Endodermal cell (in vitro differentiated cells): Measurements from ENCODE around the gene MMADHC. TPM values are rescaled to one million over a fixed set of nuclear protein-coding genes. Genes with fewer than 3 reads are reported as not detected.

Source experiments
- DNase-seq: peaks from one replicate; pipeline ENCODE4 v3.0.0-alpha.2; 2017
- H3K27ac ChIP-seq: 2 replicates; pipeline ENCODE4 v1.5.1; 2013; ENCODE audit warnings: mild to moderate bottlenecking, low read depth, low read length, moderate library complexity
- H3K27me3 ChIP-seq: 2 replicates; pipeline ENCODE4 v1.6.1; 2013; ENCODE audit warnings: mild to moderate bottlenecking, low read length, moderate library complexity; ENCODE audit not compliant: insufficient read depth, control insufficient read depth, poor library complexity, severe bottlenecking
- H3K36me3 ChIP-seq: 2 replicates; pipeline ENCODE4 v1.7.0; 2013; ENCODE audit warnings: mild to moderate bottlenecking, low read length, moderate library complexity; ENCODE audit not compliant: control insufficient read depth, insufficient read depth
- H3K4me1 ChIP-seq: one replicate; pipeline ENCODE4 v1.7.0; 2013; ENCODE audit warnings: low read length; ENCODE audit not compliant: control insufficient read depth, insufficient read depth
- H3K4me3 ChIP-seq: 2 replicates; pipeline ENCODE4 v1.5.1; 2013; ENCODE audit warnings: mild to moderate bottlenecking, low read length, moderate library complexity
- H3K9ac ChIP-seq: 2 replicates; pipeline ENCODE4 v1.6.1; 2013; ENCODE audit warnings: mild to moderate bottlenecking, low read length, moderate library complexity; ENCODE audit not compliant: poor library complexity, severe bottlenecking; ENCODE audit errors: extremely low read depth
- H3K9me3 ChIP-seq: 2 replicates; pipeline ENCODE4 v1.6.1; 2013; ENCODE audit warnings: mild to moderate bottlenecking, low read length, moderate library complexity; ENCODE audit not compliant: control insufficient read depth
- H3K27ac Mint-ChIP-seq: 2 replicates; pipeline ENCODE4 v1.8.0; 2020; ENCODE audit warnings: mixed read lengths
- H3K27me3 Mint-ChIP-seq: 2 replicates; pipeline ENCODE4 v1.8.0; 2021; ENCODE audit warnings: mild to moderate bottlenecking, mixed read lengths; ENCODE audit not compliant: insufficient read depth
- H3K36me3 Mint-ChIP-seq: 2 replicates; pipeline ENCODE4 v1.8.0; 2020; ENCODE audit warnings: low read depth, mixed read lengths
- H3K4me1 Mint-ChIP-seq: 2 replicates; pipeline ENCODE4 v1.8.0; 2020; ENCODE audit warnings: mixed read lengths
- H3K4me3 Mint-ChIP-seq: 2 replicates; pipeline ENCODE4 v1.8.0; 2020; ENCODE audit warnings: mild to moderate bottlenecking, moderate library complexity, mixed read lengths
- H3K9me3 Mint-ChIP-seq: 2 replicates; pipeline ENCODE4 v1.8.0; 2020; ENCODE audit warnings: mild to moderate bottlenecking, mixed read lengths
- CTCF ChIP-seq: fragments of 200-600 bp; sonication (generic); conservative IDR thresholded peaks from 2 replicates; pipeline ENCODE4 v1.5.0; 2021; ENCODE audit warnings: antibody characterized with exemption, mild to moderate bottlenecking
- WGBS, 2 experiments: methylation state at CpG; one replicate each; pipeline versions ENCODE4 v1.1.5 to v1.1.7; 2013; ENCODE audit warnings: missing lambda C conversion rate in 2 of 2, mixed read lengths in 1 of 2; ENCODE audit not compliant: insufficient coverage in 1 of 2, insufficient read length in 1 of 2; 5-methylcytosine and 5-hydroxymethylcytosine counted together
- total RNA-seq, 2 donors: library from RNA; stranded (reverse); fragmentation: NEBNext Ultra II Directional in 1 of 2; extraction: Animal tissue kit (Norgen Biotek cat#: 25700) in 1 of 2; gene quantifications; 2 replicates in 1 of 2; 3 replicates in 1 of 2; pipeline ENCODE4 v1.2.1, GENCODE V29; 2021

Gene MMADHC
- total RNA-seq, 2 donors from 2014 or later, result 105 to 108 TPM

GRCh38 chr2:149611100-149611820, 23.7 kb upstream of the MMADHC start:
- DNase-seq, result peak; percentile 64
- Mint-ChIP-seq H3K27ac (no peak overlapping the region), H3K4me1 (peaks cover 5% of the 10 kb centered on the region), H3K36me3 (no peaks in the 10 kb centered on the region), H3K27me3 (no peaks in the 10 kb centered on the region), H3K9me3 (peaks cover 2% of the 10 kb centered on the region), H3K4me3 (no peak overlapping the region)
- Histone ChIP-seq H3K4me1 (no peaks in the 10 kb centered on the region), H3K27me3 (no peaks in the 10 kb centered on the region), H3K9me3 (no peaks in the 10 kb centered on the region), H3K36me3 (no peaks in the 10 kb centered on the region), H3K27ac (no peak overlapping the region), H3K4me3 (no peak overlapping the region), H3K9ac (no peak overlapping the region)
- peak; percentile 70 for TF ChIP-seq CTCF
- 89 to 100% methylated on average over 3 to 7 of the region's 7 CpGs for WGBS, 2 experiments

GRCh38 chr2:149606251-149606811, 18.8 kb upstream of the MMADHC start:
- Histone ChIP-seq H3K9me3 (peaks cover 5% of the 10 kb centered on the region), H3K4me1 (no peaks in the 10 kb centered on the region), H3K4me3 (no peak overlapping the region), H3K9ac (no peak overlapping the region), H3K36me3 (no peaks in the 10 kb centered on the region), H3K27ac (no peak overlapping the region), H3K27me3 (no peaks in the 10 kb centered on the region)
- no peak overlapping the region for H3K4me3 Mint-ChIP-seq
- peaks cover 7% of the 10 kb centered on the region for H3K9me3 Mint-ChIP-seq
- TF ChIP-seq CTCF, result no peak
- no peaks in the 10 kb centered on the region for H3K4me1 Mint-ChIP-seq
- H3K27ac Mint-ChIP-seq, result no peak overlapping the region
- H3K36me3 Mint-ChIP-seq, result peaks cover 4% of the 10 kb centered on the region
- no peak for DNase-seq
- H3K27me3 Mint-ChIP-seq, result no peaks in the 10 kb centered on the region

GRCh38 chr2:149603248-149603647, 15.7 kb upstream of the MMADHC start:
- Histone ChIP-seq H3K27ac (no peak overlapping the region), H3K4me3 (no peak overlapping the region), H3K9ac (no peak overlapping the region), H3K36me3 (no peaks in the 10 kb centered on the region), H3K27me3 (no peaks in the 10 kb centered on the region), H3K4me1 (no peaks in the 10 kb centered on the region), H3K9me3 (peaks cover 15% of the 10 kb centered on the region)
- peaks cover 4% of the 10 kb centered on the region for H3K36me3 Mint-ChIP-seq
- WGBS, 2 experiments, result 94 to 100% methylated on average over 1 to 4 of the region's 4 CpGs
- no peaks in the 10 kb centered on the region for H3K4me1 Mint-ChIP-seq
- no peaks in the 10 kb centered on the region for H3K27me3 Mint-ChIP-seq
- H3K4me3 Mint-ChIP-seq, result no peak overlapping the region
- no peak for DNase-seq
- TF ChIP-seq CTCF, result no peak
- peaks cover 19% of the 10 kb centered on the region for H3K9me3 Mint-ChIP-seq
- H3K27ac Mint-ChIP-seq, result no peak overlapping the region
